ENCODE results near the gene DHX35. TPM values are rescaled to one million over a fixed set of nuclear protein-coding genes. Genes with fewer than 3 reads are reported as not detected.

Gene DHX35
- total RNA-seq, 1 experiment from 2014 or later: 12.2 TPM

- Histone ChIP-seq H3K36me3 (ENCODE audit: control insufficient read depth, insufficient read depth, low read length) (no peaks in the 10 kb centered on the region), H3K27me3 (ENCODE audit: control insufficient read depth, insufficient read depth, low read length) (no peaks in the 10 kb centered on the region), H3K4me1 (ENCODE audit: control insufficient read depth, insufficient read depth, low read length) (no peaks in the 10 kb centered on the region), H3K27ac (ENCODE audit: low read length) (no peak overlapping the region), H3K4me3 (ENCODE audit: low read depth in 2 of 2, low read length in 2 of 2) (no peak overlapping the region), H3K9me3 (ENCODE audit: control insufficient read depth, insufficient read depth, low read depth, low read length) (no peaks in the 10 kb centered on the region)
- intact Hi-C loops (cut with micrococcal nuclease; ENCODE audit: unreplicated experiment) (no loop called here), in situ Hi-C loops (cut with HindIII; ENCODE audit: low pct_unique_long_range_greater_than_20kb, low sequenced_read_pairs) (no loop called here)
- ChIA-PET CTCF (no interaction called here), POLR2A (no interaction called here)
- BruUV-seq (replicated peaks): no TSS peak
- ATAC-seq: no peak
- no peak for DNase-seq (ENCODE audit: low read depth, low spot score)
- no peak for TF ChIP-seq CTCF (IDR thresholded peaks at IDR 0.05)
Observed at GRCh38 chr20:38975539-38976120, 13.5 kb downstream of the DHX35 start.

GRCh38 chr20:38979434-38979833 is 17.3 kb downstream of the DHX35 start:
- H3K27ac ChIP-seq (ENCODE audit: low read length): no peak overlapping the region
- intact Hi-C loops (cut with micrococcal nuclease; ENCODE audit: unreplicated experiment) (no loop called here), in situ Hi-C loops (cut with HindIII; ENCODE audit: low pct_unique_long_range_greater_than_20kb, low sequenced_read_pairs) (no loop called here)
- no peaks in the 10 kb centered on the region for H3K4me1 ChIP-seq (ENCODE audit: control insufficient read depth, insufficient read depth, low read length)
- BruUV-seq (replicated peaks): no TSS peak
- DNase-seq (ENCODE audit: low read depth, low spot score) (no peak), ATAC-seq (no peak)
- no peaks in the 10 kb centered on the region for H3K36me3 ChIP-seq (ENCODE audit: control insufficient read depth, insufficient read depth, low read length)
- H3K4me3 ChIP-seq (ENCODE audit: low read depth in 2 of 2, low read length in 2 of 2): no peak overlapping the region
- CTCF ChIA-PET: no interaction called here
- no peaks in the 10 kb centered on the region for H3K27me3 ChIP-seq (ENCODE audit: control insufficient read depth, insufficient read depth, low read length)
- no peaks in the 10 kb centered on the region for H3K9me3 ChIP-seq (ENCODE audit: control insufficient read depth, insufficient read depth, low read depth, low read length)
- POLR2A ChIA-PET: no interaction called here
- TF ChIP-seq CTCF (IDR thresholded peaks at IDR 0.05) (no peak), REST (IDR thresholded peaks at IDR 0.05; ENCODE audit: insufficient read depth in 1 of 2, low read depth in 2 of 2, low read length in 1 of 2) (no peak), POLR2AphosphoS5 (IDR thresholded peaks at IDR 0.05; ENCODE audit: low read depth, low read length) (no peak), TCF7L2 (IDR thresholded peaks at IDR 0.05; ENCODE audit: low read depth, low read length) (no peak), SIN3A (IDR thresholded peaks at IDR 0.05; ENCODE audit: borderline replicate concordance, insufficient read depth, low read depth, low read length) (no peak)

Measured in Panc1 (cell line).